A673 (cell line): ENCODE results near the gene CPED1. TPM values are rescaled to one million over a fixed set of nuclear protein-coding genes. Genes with fewer than 3 reads are reported as not detected.

Source experiments
- BruUV-seq: library from RNA; stranded (reverse); fragments of 400-500 nt; replicated peaks from 2 replicates; lab custom pipeline; 2021; lab: Mats Ljungman, UMichigan
- CTCF ChIA-PET: fragments of 300-600 bp; sonication (Branson Sonifier 250); formaldehyde crosslinking; loops from one replicate; lab custom pipeline; 2022; ENCODE audit warnings: antibody characterized with exemption; lab: Charles Lee
- POLR2A ChIA-PET: fragments of 300-600 bp; sonication (Branson Sonifier 250); formaldehyde crosslinking; loops from one replicate; lab custom pipeline; 2022; ENCODE audit warnings: antibody characterized with exemption; ENCODE audit not compliant: low non-redundant PET; lab: Charles Lee
- DNase-seq: peaks from one replicate; pipeline ENCODE4 v3.0.0-alpha.2; 2015; ENCODE audit warnings: low spot score
- H3K27ac ChIP-seq: fragments of 200-600 bp; sonication (generic); 2 replicates; pipeline ENCODE4 v1.5.1; 2016; ENCODE audit warnings: mixed run types, low read depth, mild to moderate bottlenecking, mixed read lengths, antibody characterized with exemption, low read length; ENCODE audit not compliant: poor library complexity, severe bottlenecking
- H3K27me3 ChIP-seq: fragments of 200-600 bp; sonication (generic); replicated peaks from 2 replicates; pipeline ENCODE4 v1.6.1; 2017; ENCODE audit warnings: mixed run types, low read depth, mild to moderate bottlenecking, mixed read lengths, antibody characterized with exemption, low read length; ENCODE audit not compliant: insufficient read depth, poor library complexity
- H3K36me3 ChIP-seq: fragments of 200-600 bp; sonication (generic); 2 replicates; pipeline ENCODE4 v1.6.1; 2016; ENCODE audit warnings: mixed run types, mild to moderate bottlenecking, mixed read lengths, antibody characterized with exemption, low read length; ENCODE audit not compliant: insufficient read depth, poor library complexity, severe bottlenecking
- H3K4me1 ChIP-seq: fragments of 200-600 bp; sonication (generic); 2 replicates; pipeline ENCODE4 v1.6.1; 2017; ENCODE audit warnings: mixed run types, mild to moderate bottlenecking, mixed read lengths, antibody characterized with exemption, low read length; ENCODE audit not compliant: insufficient read depth, poor library complexity, severe bottlenecking
- H3K4me3 ChIP-seq: fragments of 200-600 bp; sonication (generic); 2 replicates; pipeline ENCODE4 v1.5.1; 2016; ENCODE audit warnings: low read depth, mixed run types, mild to moderate bottlenecking, mixed read lengths, low read length; ENCODE audit not compliant: poor library complexity, severe bottlenecking
- H3K9me3 ChIP-seq: fragments of 200-600 bp; sonication (generic); 2 replicates; pipeline ENCODE4 v1.6.1; 2016; ENCODE audit warnings: mixed run types, low read depth, mild to moderate bottlenecking, mixed read lengths, antibody characterized with exemption, low read length; ENCODE audit not compliant: poor library complexity, severe bottlenecking
- EZH2 ChIP-seq: fragments of 200-600 bp; sonication (generic); IDR thresholded peaks from 2 replicates; pipeline ENCODE4 v1.6.1; 2017; ENCODE audit warnings: borderline replicate concordance, low read depth, mild to moderate bottlenecking, mixed read lengths, antibody characterized with exemption, low read length; ENCODE audit not compliant: poor library complexity, severe bottlenecking
- intact Hi-C: fragments of 100-400 bp; cut with micrococcal nuclease; formaldehyde crosslinking; loops from one replicate; pipeline ENCODE4 v1.10.0; 2022; ENCODE audit not compliant: unreplicated experiment
- total RNA-seq: library from RNA; stranded (reverse); gene quantifications from 2 replicates; pipeline ENCODE4 v1.2.3, GENCODE V29; 2021
- TF ChIP-seq, protein P1 (sequence below): fragments of 300-800, 200-600 bp; sonication (generic); conservative IDR thresholded peaks from 2 replicates; pipeline ENCODE4 v1.5.1; 2017; ENCODE audit warnings: low read depth, mild to moderate bottlenecking, antibody characterized with exemption, low read length, moderate library complexity, mixed read lengths

The CPED1 gene
- total RNA-seq, 1 experiment from 2014 or later = 0.15 TPM

DNA sequence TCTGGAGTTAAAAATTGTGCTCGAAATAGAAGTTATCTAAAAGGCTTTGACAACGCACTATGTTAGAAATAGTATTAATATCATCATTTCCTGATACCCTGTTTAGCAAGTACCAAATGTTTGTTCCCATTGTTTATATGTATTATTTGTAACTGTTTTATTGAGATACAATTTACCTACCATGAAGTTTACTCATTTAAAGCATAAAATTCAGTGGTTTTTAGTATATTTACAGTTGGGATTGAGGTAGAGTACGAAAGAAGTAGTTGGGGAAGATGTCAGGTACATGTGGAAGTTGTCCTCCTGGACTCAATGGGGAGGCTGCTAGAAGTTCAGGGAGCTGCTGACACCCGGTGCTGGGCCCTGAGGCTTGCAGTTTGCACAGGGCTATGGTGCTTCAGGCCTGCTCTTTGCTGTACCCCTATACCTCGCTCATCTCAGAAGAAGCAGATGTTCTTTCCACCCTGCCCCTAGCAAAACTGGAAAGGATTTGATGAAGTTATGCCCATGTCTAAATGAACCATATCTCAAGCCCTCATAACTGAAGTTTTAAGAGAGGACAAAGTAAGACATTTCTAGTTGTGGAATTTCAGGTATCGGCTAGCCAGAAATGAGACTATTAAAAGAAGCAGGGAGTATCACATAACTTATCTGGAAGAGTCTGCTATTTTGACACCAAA, 315.1 kb downstream of the CPED1 start:
- Histone ChIP-seq H3K9me3 (no peaks in the 10 kb centered on the region), H3K4me1 (no peaks in the 10 kb centered on the region), H3K27me3 (no peaks in the 10 kb centered on the region), H3K4me3 (no peak overlapping the region), H3K36me3 (no peaks in the 10 kb centered on the region), H3K27ac (no peak overlapping the region)
- TF ChIP-seq, protein P1, sequence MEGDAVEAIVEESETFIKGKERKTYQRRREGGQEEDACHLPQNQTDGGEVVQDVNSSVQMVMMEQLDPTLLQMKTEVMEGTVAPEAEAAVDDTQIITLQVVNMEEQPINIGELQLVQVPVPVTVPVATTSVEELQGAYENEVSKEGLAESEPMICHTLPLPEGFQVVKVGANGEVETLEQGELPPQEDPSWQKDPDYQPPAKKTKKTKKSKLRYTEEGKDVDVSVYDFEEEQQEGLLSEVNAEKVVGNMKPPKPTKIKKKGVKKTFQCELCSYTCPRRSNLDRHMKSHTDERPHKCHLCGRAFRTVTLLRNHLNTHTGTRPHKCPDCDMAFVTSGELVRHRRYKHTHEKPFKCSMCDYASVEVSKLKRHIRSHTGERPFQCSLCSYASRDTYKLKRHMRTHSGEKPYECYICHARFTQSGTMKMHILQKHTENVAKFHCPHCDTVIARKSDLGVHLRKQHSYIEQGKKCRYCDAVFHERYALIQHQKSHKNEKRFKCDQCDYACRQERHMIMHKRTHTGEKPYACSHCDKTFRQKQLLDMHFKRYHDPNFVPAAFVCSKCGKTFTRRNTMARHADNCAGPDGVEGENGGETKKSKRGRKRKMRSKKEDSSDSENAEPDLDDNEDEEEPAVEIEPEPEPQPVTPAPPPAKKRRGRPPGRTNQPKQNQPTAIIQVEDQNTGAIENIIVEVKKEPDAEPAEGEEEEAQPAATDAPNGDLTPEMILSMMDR = no peak
- no peak for TF ChIP-seq EZH2
- no peak for DNase-seq
- intact Hi-C loops = no loop called here
- BruUV-seq = no TSS peak
- ChIA-PET CTCF (no interaction called here), POLR2A (no interaction called here)

DNA sequence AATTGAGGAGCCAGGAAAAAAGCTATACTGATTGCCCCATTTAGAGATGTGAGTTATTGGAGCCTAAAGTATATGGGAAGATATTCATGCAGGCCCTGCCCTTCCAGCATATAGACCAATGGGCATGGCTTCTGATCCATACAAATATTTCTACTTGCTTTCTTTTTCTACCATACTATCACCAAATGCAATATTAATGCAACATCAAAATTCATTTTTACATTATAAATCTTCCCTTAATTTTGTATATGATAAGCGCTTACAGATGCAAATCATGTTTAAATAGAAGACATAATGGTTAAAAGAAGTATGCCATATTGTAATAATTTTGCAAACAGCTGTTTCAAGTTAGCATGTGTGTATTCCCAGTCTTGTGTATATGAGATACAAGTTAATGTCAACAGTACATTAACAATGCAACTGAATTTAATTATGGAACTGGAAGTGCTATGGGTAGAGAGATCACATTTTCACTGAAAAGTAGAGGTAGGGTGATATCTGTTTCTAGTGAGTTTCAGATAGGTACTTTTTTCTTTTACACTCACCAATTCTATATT, 315.7 kb downstream of the CPED1 start:
- ChIA-PET POLR2A (no interaction called here), CTCF (no interaction called here)
- no TSS peak for BruUV-seq
- no peak for DNase-seq
- Histone ChIP-seq H3K27ac (no peak overlapping the region), H3K4me3 (no peak overlapping the region), H3K9me3 (no peaks in the 10 kb centered on the region), H3K27me3 (no peaks in the 10 kb centered on the region), H3K36me3 (no peaks in the 10 kb centered on the region), H3K4me1 (no peaks in the 10 kb centered on the region)
- no peak for TF ChIP-seq EZH2
- TF ChIP-seq, protein P1 = no peak
- intact Hi-C loops = no loop called here

DNA sequence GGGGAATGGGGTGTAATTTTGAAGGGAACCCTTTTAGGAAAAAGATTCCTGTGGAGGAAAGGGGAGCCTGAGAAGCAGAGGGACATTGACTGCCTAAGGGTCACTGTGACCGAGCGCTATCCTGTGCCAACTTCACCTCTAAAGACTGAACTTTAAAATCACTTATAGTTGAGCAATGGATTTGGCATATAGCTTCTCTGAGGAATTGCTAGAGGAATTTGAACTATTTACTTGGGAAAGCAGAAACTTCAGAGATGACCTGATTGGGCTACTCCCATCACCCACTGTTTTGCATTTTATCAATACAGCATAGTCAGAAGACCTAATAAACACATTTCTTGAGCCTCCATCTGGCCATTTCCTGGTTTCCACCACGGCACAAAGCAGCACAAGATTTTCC, 316.6 kb downstream of the CPED1 start:
- no peak for DNase-seq
- Histone ChIP-seq H3K27me3 (no peaks in the 10 kb centered on the region), H3K36me3 (no peaks in the 10 kb centered on the region), H3K27ac (no peak overlapping the region), H3K4me3 (no peak overlapping the region), H3K9me3 (no peaks in the 10 kb centered on the region), H3K4me1 (no peaks in the 10 kb centered on the region)
- CTCF ChIA-PET = no interaction called here
- intact Hi-C loops = no loop called here
- POLR2A ChIA-PET = no interaction called here
- TF ChIP-seq, protein P1 = no peak
- no TSS peak for BruUV-seq
